ENCODE data around the gene SIRPD.

DNA sequence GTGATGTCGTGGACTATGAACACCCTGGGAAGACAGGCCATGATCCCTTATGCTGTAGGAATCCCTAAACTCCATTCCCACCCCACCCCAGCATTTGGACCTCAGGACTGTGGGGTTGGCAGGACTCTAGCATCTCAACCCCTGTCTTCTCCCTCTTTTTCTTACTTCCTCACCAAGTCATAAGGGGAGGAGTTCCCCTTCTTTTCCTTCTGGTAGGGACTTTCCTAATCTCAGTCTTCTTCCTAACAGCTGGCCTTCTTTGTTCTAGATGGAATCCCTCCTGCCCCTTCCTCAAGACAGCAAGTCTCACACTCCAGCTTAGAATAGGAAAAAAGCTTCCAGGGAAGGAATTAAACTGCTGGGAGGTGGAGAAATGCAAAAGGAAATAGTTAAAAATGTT is 64.0 kb downstream of the SIRPD start:
- TF ChIP-seq, protein P1, sequence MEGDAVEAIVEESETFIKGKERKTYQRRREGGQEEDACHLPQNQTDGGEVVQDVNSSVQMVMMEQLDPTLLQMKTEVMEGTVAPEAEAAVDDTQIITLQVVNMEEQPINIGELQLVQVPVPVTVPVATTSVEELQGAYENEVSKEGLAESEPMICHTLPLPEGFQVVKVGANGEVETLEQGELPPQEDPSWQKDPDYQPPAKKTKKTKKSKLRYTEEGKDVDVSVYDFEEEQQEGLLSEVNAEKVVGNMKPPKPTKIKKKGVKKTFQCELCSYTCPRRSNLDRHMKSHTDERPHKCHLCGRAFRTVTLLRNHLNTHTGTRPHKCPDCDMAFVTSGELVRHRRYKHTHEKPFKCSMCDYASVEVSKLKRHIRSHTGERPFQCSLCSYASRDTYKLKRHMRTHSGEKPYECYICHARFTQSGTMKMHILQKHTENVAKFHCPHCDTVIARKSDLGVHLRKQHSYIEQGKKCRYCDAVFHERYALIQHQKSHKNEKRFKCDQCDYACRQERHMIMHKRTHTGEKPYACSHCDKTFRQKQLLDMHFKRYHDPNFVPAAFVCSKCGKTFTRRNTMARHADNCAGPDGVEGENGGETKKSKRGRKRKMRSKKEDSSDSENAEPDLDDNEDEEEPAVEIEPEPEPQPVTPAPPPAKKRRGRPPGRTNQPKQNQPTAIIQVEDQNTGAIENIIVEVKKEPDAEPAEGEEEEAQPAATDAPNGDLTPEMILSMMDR (IDR thresholded peaks at IDR 0.05), result no peak
- no peak for TF ChIP-seq POLR2AphosphoS5 (IDR thresholded peaks at IDR 0.05)
- no peak for TF ChIP-seq POLR2A (IDR thresholded peaks at IDR 0.05)
